Measurements from ENCODE around the gene KRTAP5-2. TPM values are rescaled to one million over a fixed set of nuclear protein-coding genes. Genes with fewer than 3 reads are reported as not detected.
"Not testable (repeated sequence)": the region's sequence is repeated elsewhere in the genome, so short reads cannot be mapped to it uniquely, and the experiment has no call there.

Gene KRTAP5-2
- total and polyA plus RNA-seq, 8 donors: not detected

GRCh38 chr11:1619449-1619848, 21.4 kb upstream of the KRTAP5-2 start:
- TF ChIP-seq CTCF (IDR thresholded peaks at IDR 0.05): no peak
- H3K27ac ChIP-seq: no peak overlapping the region
- H3K4me1 ChIP-seq: no peaks in the 10 kb centered on the region
- H3K36me3 ChIP-seq: no peaks in the 10 kb centered on the region
- DNase-seq (no peak), ATAC-seq (no peak)
- H3K27me3 ChIP-seq: peaks cover 0 to 9% of the 10 kb centered on the region in 2 donors
- H3K9me3 ChIP-seq: no peaks in the 10 kb centered on the region
- no peak overlapping the region for H3K4me3 ChIP-seq
- intact Hi-C loops (cut with DNase I): no loop called here

- H3K9me3 ChIP-seq: no peaks in the 10 kb centered on the region
- no peaks in the 10 kb centered on the region for H3K4me1 ChIP-seq
- H3K4me3 ChIP-seq: no peak overlapping the region
- intact Hi-C loops (cut with DNase I): no loop called here
- ATAC-seq: no peak
- TF ChIP-seq CTCF (IDR thresholded peaks at IDR 0.05): no peak
- no peak overlapping the region for H3K27ac ChIP-seq
- H3K27me3 ChIP-seq: peaks cover 0 to 9% of the 10 kb centered on the region in 2 donors
- H3K36me3 ChIP-seq: no peaks in the 10 kb centered on the region
- no peak for DNase-seq
Observed at GRCh38 chr11:1618231-1618630, 20.1 kb upstream of the KRTAP5-2 start.

GRCh38 chr11:1608363-1608762, 10.3 kb upstream of the KRTAP5-2 start, which contains the start of gene KRTAP5-3:
TSS of gene KRTAP5-3 (minus strand) at chr11:1608463. CDS start at chr11:1608385, 78 bp downstream.
- Histone ChIP-seq H3K4me3 (no peak within 1 kb of the TSS), H3K4me1 (no peaks in the 10 kb centered on the region), H3K27ac (no peak within 1 kb of the TSS), H3K27me3 (peaks cover 0 to 52% of the 10 kb centered on the region in 2 donors), H3K9me3 (no peaks in the 10 kb centered on the region), H3K36me3 (no peaks in the 10 kb centered on the region)
- DNase-seq (no peak), ATAC-seq (no peak)
- intact Hi-C loops (cut with DNase I): no loop called here
- no peak for TF ChIP-seq CTCF (IDR thresholded peaks at IDR 0.05)

- H3K9me3 ChIP-seq; intact Hi-C loops (cut with DNase I); DNase-seq; H3K27ac ChIP-seq; H3K4me3 ChIP-seq; H3K36me3 ChIP-seq; H3K4me1 ChIP-seq; ATAC-seq: not testable (repeated sequence)
- peaks cover 0 to 52% of the 10 kb centered on the region in 2 donors for H3K27me3 ChIP-seq
Observed at GRCh38 chr11:1607901-1608300, 9.8 kb upstream of the KRTAP5-2 start.

GRCh38 chr11:1607156-1607845, 9.2 kb upstream of the KRTAP5-2 start:
- peaks cover 0 to 51% of the 10 kb centered on the region in 2 donors for H3K27me3 ChIP-seq
- H3K4me1 ChIP-seq; H3K27ac ChIP-seq; H3K9me3 ChIP-seq; H3K4me3 ChIP-seq; H3K36me3 ChIP-seq; ATAC-seq; DNase-seq; intact Hi-C loops (cut with DNase I): not testable (repeated sequence)

- intact Hi-C loops (cut with DNase I); H3K4me3 ChIP-seq; H3K9me3 ChIP-seq; ATAC-seq; H3K27ac ChIP-seq; H3K36me3 ChIP-seq; H3K4me1 ChIP-seq; DNase-seq: not testable (repeated sequence)
- H3K27me3 ChIP-seq: peaks cover 0 to 51% of the 10 kb centered on the region in 2 donors
Observed at GRCh38 chr11:1605923-1606322, 7.8 kb upstream of the KRTAP5-2 start.

GRCh38 chr11:1604711-1605110, 6.6 kb upstream of the KRTAP5-2 start:
- peaks cover 0 to 51% of the 10 kb centered on the region in 2 donors for H3K27me3 ChIP-seq
- TF ChIP-seq CTCF (IDR thresholded peaks at IDR 0.05): no peak
- H3K27ac ChIP-seq: no peak overlapping the region
- intact Hi-C loops (cut with DNase I): no loop called here
- no peak overlapping the region for H3K4me3 ChIP-seq
- H3K4me1 ChIP-seq: no peaks in the 10 kb centered on the region
- no peak for DNase-seq
- no peaks in the 10 kb centered on the region for H3K36me3 ChIP-seq
- H3K9me3 ChIP-seq: no peaks in the 10 kb centered on the region
- no peak for ATAC-seq

All from left lung (tissue), 10 donors.